Activated naive CD4-positive, alpha-beta T cell treated with anti-CD3 and anti-CD28 coated beads, Interleukin-2, amount 10 ng/mL, durations not matched to agents 7 days and 5 days (primary cell): Measurements from ENCODE around the gene GSTA1.
"Not testable (repeated sequence)": the region's sequence is repeated elsewhere in the genome, so short reads cannot be mapped to it uniquely, and the experiment has no call there.

Experiments used
- CTCF ChIA-PET: fragments of 350-600 bp; sonication (Branson Sonifier 250); formaldehyde crosslinking; loops from one replicate; lab custom pipeline; 2021; ENCODE audit warnings: antibody characterized with exemption; lab: Charles Lee
- DNase-seq: peaks from one replicate; pipeline ENCODE4 v3.0.0-alpha.2; 2020
- H3K27ac Mint-ChIP-seq: one replicate; pipeline ENCODE4 v1.8.0; 2021; ENCODE audit warnings: mild to moderate bottlenecking, moderate library complexity, mixed read lengths
- H3K27me3 Mint-ChIP-seq: one replicate; pipeline ENCODE4 v1.8.0; 2021; ENCODE audit warnings: mild to moderate bottlenecking, mixed read lengths
- H3K36me3 Mint-ChIP-seq: one replicate; pipeline ENCODE4 v1.8.0; 2021; ENCODE audit warnings: mixed read lengths
- H3K4me1 Mint-ChIP-seq: one replicate; pipeline ENCODE4 v1.8.0; 2021; ENCODE audit warnings: mixed read lengths
- H3K4me3 Mint-ChIP-seq: one replicate; pipeline ENCODE4 v1.8.0; 2021; ENCODE audit warnings: mild to moderate bottlenecking, moderate library complexity, mixed read lengths
- H3K9me3 Mint-ChIP-seq: one replicate; pipeline ENCODE4 v1.8.0; 2021; ENCODE audit warnings: mixed read lengths

The GSTA1 gene

DNA sequence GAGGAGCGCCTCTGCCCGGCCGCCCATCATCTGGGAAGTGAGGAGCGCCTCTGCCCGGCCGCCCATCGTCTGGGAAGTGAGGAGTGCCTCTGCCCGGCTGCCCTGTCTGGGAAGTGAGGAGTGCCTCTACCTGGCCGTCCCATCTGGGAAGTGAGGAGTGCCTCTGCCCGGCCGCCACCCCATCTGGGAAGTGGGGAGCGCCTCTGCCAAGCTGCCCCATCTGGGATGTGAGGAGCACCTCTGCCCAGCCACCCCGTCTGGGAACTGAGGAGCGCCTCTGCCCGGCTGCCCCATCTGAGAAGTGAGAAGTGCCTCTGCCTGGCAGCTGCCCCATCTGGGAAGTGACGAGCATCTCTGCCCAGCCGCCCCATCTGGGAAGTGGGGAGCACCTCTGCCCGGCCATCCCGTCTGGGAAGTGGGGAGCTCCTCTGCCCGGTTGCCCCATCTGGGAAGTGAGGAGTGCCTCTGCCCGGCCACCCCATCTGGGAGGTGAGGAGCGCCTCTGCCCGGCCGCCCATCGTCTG is 21.7 kb upstream of the GSTA1 start:
- peaks cover 15% of the 10 kb centered on the region for H3K27me3 Mint-ChIP-seq
- CTCF ChIA-PET, DNase-seq, H3K9me3 Mint-ChIP-seq, H3K36me3 Mint-ChIP-seq, H3K4me3 Mint-ChIP-seq, H3K27ac Mint-ChIP-seq, H3K4me1 Mint-ChIP-seq: not testable (repeated sequence)

DNA sequence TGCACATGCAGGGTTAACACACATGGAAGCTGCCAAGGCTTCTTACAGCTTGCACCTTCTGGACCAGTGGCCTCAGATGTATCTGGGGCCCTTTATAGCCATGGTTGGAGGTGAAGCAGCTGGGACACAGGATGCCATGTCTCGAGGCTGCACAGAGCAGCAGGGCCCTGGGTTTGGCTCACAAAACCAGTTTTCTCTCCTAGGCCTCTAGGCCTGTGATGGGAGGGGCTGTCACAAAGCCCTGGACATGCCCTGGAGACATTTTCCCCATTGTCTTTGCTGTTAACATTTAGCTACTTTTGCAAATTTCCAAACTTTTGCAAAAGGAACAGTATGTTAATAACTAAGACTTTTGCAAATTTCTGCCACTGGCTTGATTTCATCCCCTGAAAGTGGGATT is 18.2 kb upstream of the GSTA1 start:
- DNase-seq = no peak
- H3K4me1 Mint-ChIP-seq = no peaks in the 10 kb centered on the region
- no peaks in the 10 kb centered on the region for H3K36me3 Mint-ChIP-seq
- peaks cover 13% of the 10 kb centered on the region for H3K27me3 Mint-ChIP-seq
- no peak overlapping the region for H3K27ac Mint-ChIP-seq
- H3K4me3 Mint-ChIP-seq = no peak overlapping the region
- CTCF ChIA-PET = no interaction called here
- no peaks in the 10 kb centered on the region for H3K9me3 Mint-ChIP-seq

DNA sequence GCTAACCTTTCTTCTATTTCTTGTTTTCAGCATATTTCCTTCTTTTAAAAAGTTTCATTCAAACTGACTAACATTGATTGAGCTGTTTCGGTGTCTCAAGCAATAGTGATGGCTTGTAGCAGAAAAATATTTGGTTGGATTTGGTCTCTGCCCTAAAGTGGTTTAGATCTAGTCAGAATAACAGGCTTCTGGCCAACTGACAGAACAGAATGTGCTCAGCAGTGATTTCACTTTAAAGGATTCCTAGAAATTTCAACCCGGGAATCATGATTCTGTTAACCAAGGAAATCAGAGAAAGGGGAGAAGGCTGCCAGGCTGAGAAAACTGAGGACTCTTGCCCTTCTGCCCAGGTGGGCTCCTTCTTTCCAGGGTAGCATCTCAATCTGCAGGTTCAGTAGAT is 16.6 kb upstream of the GSTA1 start:
- H3K4me1 Mint-ChIP-seq = no peaks in the 10 kb centered on the region
- no peak overlapping the region for H3K27ac Mint-ChIP-seq
- no peaks in the 10 kb centered on the region for H3K9me3 Mint-ChIP-seq
- peaks cover 12% of the 10 kb centered on the region for H3K27me3 Mint-ChIP-seq
- H3K4me3 Mint-ChIP-seq = no peak overlapping the region
- DNase-seq = no peak
- no peaks in the 10 kb centered on the region for H3K36me3 Mint-ChIP-seq
- CTCF ChIA-PET = no interaction called here

DNA sequence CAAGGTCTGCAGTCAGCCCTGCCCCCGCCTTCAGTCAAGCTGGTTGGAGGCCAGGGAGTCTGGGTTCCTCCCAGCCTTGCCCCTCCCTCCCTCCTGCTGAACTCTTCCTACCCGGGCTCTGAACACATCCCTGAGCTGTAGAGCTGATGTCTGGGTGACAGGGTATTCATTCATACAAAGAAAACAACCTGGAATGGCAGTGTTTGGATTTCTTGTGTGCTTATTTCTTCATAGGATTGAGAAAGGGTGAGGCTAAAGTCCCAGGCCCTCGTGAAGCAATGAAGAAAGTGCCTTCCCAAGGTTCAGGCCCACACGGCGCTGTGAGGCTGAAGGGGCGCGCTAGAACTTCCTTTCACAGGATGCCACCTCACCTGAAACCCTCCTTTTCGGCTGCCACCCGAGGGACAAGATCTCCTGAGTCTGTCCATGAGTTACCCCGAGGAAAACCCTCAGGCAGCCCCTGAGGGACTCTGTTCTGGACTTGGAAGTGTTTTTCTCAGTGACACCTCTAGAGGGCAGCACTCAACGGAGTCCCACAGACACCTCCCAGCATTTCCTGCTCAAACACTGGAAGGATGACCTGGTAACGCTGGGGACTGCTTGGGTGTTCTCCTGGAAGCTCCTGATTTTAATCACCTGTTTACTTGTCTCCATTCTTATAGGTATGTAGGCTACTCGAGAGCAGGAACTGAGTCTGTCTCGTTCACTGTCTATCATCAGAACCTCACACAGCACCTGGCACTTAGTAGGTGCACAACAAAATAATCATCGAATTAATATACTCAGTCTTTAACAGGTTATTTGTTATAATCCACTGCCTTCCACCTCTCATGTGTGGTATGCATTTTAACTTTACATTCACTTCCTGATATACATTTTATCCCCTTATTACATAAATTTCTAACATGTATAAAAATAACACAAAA is 11.8 kb upstream of the GSTA1 start:
- DNase-seq = peak; percentile 55
- CTCF ChIA-PET = no interaction called here
- Mint-ChIP-seq H3K27me3 (peaks cover 9% of the 10 kb centered on the region), H3K36me3 (no peaks in the 10 kb centered on the region), H3K27ac (no peak overlapping the region), H3K4me3 (no peak overlapping the region), H3K4me1 (no peaks in the 10 kb centered on the region), H3K9me3 (no peaks in the 10 kb centered on the region)

DNA sequence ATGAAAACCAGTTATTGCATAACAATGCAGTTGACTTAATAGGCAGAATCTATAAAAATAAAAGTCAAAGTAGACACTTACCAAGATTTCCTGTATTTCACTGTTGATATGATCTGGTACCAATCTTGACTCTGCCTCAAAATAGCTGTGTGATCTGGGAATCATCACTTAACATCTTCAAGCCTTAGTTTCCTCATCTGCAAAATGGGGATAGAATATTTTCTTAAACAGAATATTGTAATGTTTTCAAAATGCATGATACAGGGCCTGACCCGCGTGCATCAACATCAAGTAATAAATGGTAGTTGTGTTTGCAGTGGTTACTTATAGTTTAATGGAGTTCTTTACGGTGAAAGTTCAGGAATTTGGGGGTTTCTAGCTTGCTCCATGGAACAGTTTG is 10.9 kb upstream of the GSTA1 start:
- not testable (repeated sequence) for H3K4me3 Mint-ChIP-seq, H3K27me3 Mint-ChIP-seq, DNase-seq, H3K9me3 Mint-ChIP-seq, H3K27ac Mint-ChIP-seq, H3K4me1 Mint-ChIP-seq, H3K36me3 Mint-ChIP-seq
- CTCF ChIA-PET = interaction anchor here (0.7 kb wide), 1 partner anchor 27 kb away, joined by 3 read pairs; no protein-coding TSS in a partner anchor

DNA sequence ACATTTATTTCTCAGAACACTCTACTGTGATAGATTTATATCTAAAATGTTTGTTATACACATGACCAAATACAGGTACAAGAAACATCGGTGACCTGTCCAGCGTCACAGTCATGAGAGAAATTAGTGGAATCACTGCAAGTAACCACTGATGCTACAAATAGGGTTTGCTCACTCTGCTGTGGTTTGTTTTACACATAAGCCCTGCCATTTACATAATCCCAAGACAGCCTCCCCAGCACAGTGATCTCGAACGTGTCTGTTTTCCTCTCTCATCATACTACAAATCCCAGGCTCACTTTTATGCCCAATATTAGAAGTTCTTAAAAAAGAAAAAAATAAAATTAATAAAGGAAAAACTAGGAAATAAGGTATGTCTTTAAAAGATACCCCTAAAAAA is 6.2 kb upstream of the GSTA1 start:
- DNase-seq, H3K9me3 Mint-ChIP-seq, H3K36me3 Mint-ChIP-seq, H3K4me1 Mint-ChIP-seq, H3K27ac Mint-ChIP-seq, CTCF ChIA-PET, H3K4me3 Mint-ChIP-seq: not testable (repeated sequence)
- H3K27me3 Mint-ChIP-seq = peaks cover 19% of the 10 kb centered on the region

DNA sequence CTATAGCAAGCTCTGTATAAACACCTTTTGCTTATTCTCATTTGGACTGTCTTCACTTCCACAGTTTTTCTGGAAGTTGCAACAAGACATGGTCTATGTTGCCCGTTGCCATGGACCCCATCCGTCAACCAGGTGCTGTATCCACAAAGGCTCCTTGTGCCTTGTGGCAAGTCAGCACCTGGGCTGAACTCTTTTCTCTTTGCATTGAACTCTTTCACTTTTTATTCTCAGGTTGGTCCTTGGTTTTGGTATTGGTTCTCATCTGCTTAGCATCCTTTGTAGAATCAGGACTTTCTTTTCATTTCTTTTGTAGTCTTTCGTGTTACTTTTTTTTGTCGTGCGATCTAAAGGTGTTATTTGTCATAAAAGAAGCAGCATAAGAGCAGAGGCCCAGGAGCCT is 5.0 kb upstream of the GSTA1 start:
- CTCF ChIA-PET = no interaction called here
- Mint-ChIP-seq H3K4me3 (no peak overlapping the region), H3K9me3 (no peaks in the 10 kb centered on the region), H3K27me3 (peaks cover 21% of the 10 kb centered on the region), H3K27ac (no peak overlapping the region), H3K36me3 (no peaks in the 10 kb centered on the region), H3K4me1 (no peaks in the 10 kb centered on the region)
- DNase-seq = no peak

DNA sequence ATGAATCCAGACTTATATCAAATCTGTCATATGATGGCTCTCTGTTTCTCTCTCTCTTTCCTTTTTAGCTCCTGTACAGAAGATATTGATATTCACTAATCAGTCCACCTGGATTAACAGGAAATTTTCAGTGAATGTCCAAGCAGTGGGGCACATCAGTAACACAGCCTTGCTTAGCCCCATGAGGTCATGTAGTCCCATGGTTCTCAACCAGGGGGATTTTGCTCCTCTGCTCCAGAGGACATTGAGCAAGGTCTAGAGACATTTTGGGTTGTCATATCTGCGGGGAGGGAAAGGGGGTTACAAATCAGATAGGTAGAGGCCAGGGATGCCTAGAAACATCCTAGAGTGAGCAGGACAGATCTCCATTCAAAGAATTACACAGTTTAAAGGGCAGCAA is 810 bp downstream of the GSTA1 start:
- H3K4me1 Mint-ChIP-seq = no peaks in the 10 kb centered on the region
- no peaks in the 10 kb centered on the region for H3K9me3 Mint-ChIP-seq
- peaks cover 16% of the 10 kb centered on the region for H3K27me3 Mint-ChIP-seq
- DNase-seq = no peak
- CTCF ChIA-PET = no interaction called here
- no peak overlapping the region for H3K27ac Mint-ChIP-seq
- no peaks in the 10 kb centered on the region for H3K36me3 Mint-ChIP-seq
- H3K4me3 Mint-ChIP-seq = no peak overlapping the region

DNA sequence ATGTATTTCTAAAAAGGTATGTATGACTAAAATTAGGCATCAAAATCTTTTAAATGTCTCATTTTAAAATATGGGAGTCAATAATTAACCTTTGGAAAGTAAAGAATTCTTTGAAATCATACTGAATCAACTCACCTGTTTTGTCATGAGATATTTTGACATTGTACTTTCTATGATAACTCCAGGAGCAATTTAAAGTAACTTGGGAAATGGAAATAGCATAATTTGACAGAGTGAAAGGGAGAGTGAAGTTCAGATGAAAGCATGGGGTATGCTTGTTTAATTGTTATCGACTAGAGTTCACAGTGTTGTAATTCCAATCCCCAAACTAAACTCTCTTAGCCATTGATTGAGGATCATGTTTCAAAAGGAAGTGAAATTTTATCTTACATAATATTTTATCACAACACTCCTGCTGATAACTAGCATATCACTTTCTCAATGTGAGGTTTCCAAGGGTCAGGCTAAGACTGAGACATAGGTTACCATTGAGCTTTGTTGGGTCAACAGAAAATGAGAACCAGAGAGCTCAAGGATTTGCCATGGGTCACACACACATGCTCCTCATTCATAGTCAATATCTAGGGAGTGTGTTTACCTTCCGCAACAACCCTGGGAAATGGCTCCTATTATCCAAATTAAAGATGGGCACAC is 2.3 kb downstream of the GSTA1 start:
- peaks cover 9% of the 10 kb centered on the region for H3K27me3 Mint-ChIP-seq
- H3K4me1 Mint-ChIP-seq = no peaks in the 10 kb centered on the region
- no peaks in the 10 kb centered on the region for H3K36me3 Mint-ChIP-seq
- no peaks in the 10 kb centered on the region for H3K9me3 Mint-ChIP-seq
- no peak overlapping the region for H3K4me3 Mint-ChIP-seq
- CTCF ChIA-PET = no interaction called here
- no peak for DNase-seq
- H3K27ac Mint-ChIP-seq = no peak overlapping the region

DNA sequence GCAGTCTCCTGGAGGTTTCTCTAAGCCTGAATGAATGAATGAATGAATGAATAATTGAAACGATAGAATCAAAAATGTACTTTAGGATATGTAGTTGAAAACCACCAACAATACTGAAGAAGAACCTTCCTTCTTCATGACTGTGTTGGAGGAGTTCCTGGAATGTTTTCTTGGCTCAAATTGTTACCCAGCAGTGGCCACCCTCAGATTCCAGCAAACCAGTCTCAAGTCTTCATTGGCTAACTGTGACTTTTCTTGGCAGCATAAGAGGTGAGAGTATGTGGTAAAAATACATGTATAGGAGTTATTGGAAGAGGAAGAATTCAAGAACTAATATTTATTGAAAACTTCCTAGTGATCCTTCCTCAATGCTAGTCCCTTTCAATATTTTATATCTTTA is 4.3 kb downstream of the GSTA1 start:
- H3K4me1 Mint-ChIP-seq, CTCF ChIA-PET, DNase-seq, H3K9me3 Mint-ChIP-seq, H3K4me3 Mint-ChIP-seq, H3K27ac Mint-ChIP-seq, H3K36me3 Mint-ChIP-seq, H3K27me3 Mint-ChIP-seq: not testable (repeated sequence)

DNA sequence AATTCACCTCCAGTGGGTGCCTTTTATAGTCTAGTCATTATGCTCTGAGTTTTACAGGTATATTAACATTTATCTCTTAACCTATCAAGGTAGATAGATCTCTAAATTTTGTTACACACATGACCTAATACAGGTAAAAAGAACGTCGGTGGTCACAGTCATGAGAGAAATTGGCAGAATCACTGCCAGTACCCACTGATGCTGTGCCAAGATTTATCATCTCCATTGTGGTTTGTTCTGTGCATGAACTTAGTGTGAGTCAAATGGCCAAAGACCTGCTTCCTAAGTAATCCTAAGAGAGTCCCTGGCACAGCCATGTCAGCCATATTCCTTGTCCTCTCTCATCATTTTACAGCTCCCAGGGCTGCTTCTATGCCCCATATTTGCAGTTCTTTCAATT is 9.2 kb downstream of the GSTA1 start:
- H3K4me3 Mint-ChIP-seq, H3K36me3 Mint-ChIP-seq, H3K27ac Mint-ChIP-seq, H3K4me1 Mint-ChIP-seq, DNase-seq, H3K9me3 Mint-ChIP-seq, CTCF ChIA-PET: not testable (repeated sequence)
- H3K27me3 Mint-ChIP-seq = peaks cover 12% of the 10 kb centered on the region

DNA sequence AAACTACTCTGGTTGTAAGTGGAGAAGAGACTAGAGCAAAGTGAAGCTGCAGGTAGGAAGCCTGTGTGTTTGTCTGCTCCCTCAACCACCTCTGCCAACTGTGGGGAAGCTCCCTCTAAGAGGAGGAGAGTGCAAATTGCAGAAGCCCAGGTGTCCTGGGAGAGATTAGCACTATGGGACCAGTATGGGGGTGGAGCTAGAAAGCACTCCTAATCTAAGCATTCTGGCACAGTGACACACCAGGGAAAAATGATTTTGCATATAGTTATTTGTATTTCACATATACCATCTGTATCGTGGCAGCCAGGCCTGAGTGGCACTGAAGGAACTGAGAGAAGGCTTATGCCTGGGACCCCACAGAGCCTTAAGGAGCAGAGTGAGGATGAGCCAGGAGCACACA is 12.8 kb downstream of the GSTA1 start:
- no peaks in the 10 kb centered on the region for H3K36me3 Mint-ChIP-seq
- peaks cover 16% of the 10 kb centered on the region for H3K27me3 Mint-ChIP-seq
- no peaks in the 10 kb centered on the region for H3K9me3 Mint-ChIP-seq
- H3K27ac Mint-ChIP-seq = no peak overlapping the region
- no peaks in the 10 kb centered on the region for H3K4me1 Mint-ChIP-seq
- no peak overlapping the region for H3K4me3 Mint-ChIP-seq
- DNase-seq = no peak
- CTCF ChIA-PET = no interaction called here

DNA sequence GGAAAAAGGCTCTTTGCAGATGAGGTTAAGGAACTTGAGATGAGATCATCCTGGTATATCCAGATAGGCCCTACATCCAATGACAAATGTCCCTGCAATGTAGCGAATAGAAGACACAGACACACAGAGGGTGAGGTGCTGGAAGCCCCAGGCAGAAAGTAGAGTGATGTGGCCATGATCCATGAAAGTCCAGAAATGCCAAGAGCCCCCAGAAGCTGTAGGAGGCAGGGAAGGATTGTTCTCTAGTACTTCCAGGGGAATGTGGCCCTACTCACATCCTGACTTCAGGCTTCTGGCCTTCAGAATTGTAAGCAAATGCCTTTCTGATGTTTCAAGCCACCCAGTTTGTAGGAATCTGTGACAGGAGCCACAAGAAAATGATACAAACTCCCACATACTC is 14.0 kb downstream of the GSTA1 start:
- not testable (repeated sequence) for H3K4me1 Mint-ChIP-seq, H3K4me3 Mint-ChIP-seq, DNase-seq, H3K36me3 Mint-ChIP-seq, H3K9me3 Mint-ChIP-seq, H3K27ac Mint-ChIP-seq
- H3K27me3 Mint-ChIP-seq = peaks cover 16% of the 10 kb centered on the region
- CTCF ChIA-PET = interaction anchor here (0.7 kb wide), 1 partner anchor 75 kb away, joined by 4 read pairs; no protein-coding TSS in a partner anchor

DNA sequence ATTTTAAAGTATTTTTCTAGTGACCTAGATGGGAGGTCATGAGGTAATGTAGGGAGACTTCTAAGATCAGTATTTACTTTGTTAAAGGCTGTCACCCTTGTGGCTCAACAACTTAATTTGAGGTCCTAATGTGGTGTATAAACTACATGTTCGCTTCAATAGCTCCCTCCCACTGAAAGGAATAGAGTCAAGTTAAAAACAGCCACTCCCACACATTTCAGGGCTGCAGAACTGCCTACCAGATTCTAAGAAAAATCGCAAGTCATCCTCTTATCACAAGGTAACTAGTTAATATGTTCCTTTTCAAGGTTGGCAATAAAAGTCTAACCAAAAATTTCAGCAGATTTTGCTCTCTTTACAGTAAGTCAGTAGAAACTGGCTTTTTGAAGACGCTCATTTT is 15.1 kb downstream of the GSTA1 start:
- H3K4me3 Mint-ChIP-seq = no peak overlapping the region
- H3K27me3 Mint-ChIP-seq = peaks cover 16% of the 10 kb centered on the region
- CTCF ChIA-PET = no interaction called here
- no peak for DNase-seq
- no peak overlapping the region for H3K27ac Mint-ChIP-seq
- no peaks in the 10 kb centered on the region for H3K36me3 Mint-ChIP-seq
- no peaks in the 10 kb centered on the region for H3K9me3 Mint-ChIP-seq
- H3K4me1 Mint-ChIP-seq = no peaks in the 10 kb centered on the region

DNA sequence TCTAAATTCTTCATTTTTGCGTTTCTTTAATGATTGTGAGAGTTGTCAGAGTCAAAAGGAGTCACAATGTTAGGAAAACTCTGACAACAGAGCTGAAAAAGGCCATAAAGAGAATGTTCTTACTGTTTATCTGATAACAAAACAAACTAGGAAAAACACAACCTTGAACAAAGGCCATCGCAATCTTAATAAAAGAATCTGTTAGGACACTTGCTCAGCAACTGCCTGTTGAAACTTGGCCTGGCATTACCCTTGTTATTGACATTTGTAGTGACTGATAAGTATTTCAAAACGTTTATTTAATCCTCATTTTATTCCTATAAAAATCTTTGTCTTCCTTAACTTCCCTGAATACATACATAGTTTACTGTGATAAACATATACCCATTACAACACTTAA is 15.7 kb downstream of the GSTA1 start:
- Mint-ChIP-seq H3K4me1 (no peaks in the 10 kb centered on the region), H3K4me3 (no peak overlapping the region), H3K9me3 (no peaks in the 10 kb centered on the region), H3K27ac (no peak overlapping the region), H3K36me3 (no peaks in the 10 kb centered on the region), H3K27me3 (peaks cover 12% of the 10 kb centered on the region)
- CTCF ChIA-PET = no interaction called here
- DNase-seq = no peak
